Measurements from ENCODE around the gene MRPL11. TPM values are rescaled to one million over a fixed set of nuclear protein-coding genes. Genes with fewer than 3 reads are reported as not detected.

The MRPL11 gene
- total and polyA plus RNA-seq, 2 of the 13 experiments (the other 11 are each of a cell fraction or from before 2014, with no cell fraction given) = 72.9 to 176 TPM

GRCh38 chr11:66414120-66414934 is 24.3 kb downstream of the MRPL11 start:
- no peak overlapping the region for H3K4me2 ChIP-seq (ENCODE audit: low read depth, low read length)
- peaks cover 8% of the 10 kb centered on the region for H4K20me1 ChIP-seq (ENCODE audit: insufficient read depth, low read length)
- TF ChIP-seq ZNF460 (CRISPR knock-in tag; IDR thresholded peaks at IDR 0.05; ENCODE audit: borderline replicate concordance) (no peak), NCOR1 (IDR thresholded peaks at IDR 0.05; ENCODE audit: borderline replicate concordance, low read length) (no peak), ATF1 (CRISPR knock-in tag; IDR thresholded peaks at IDR 0.05) (no peak), NBN (conservative IDR thresholded peaks at IDR 0.05) (no peak), KMT2A (CRISPR knock-in tag; IDR thresholded peaks at IDR 0.05) (no peak), POLR2G (IDR thresholded peaks at IDR 0.05; ENCODE audit: low read depth, low read length) (no peak), PAF1 (CRISPR knock-in tag; IDR thresholded peaks at IDR 0.05) (no peak), ZNF33B (CRISPR knock-in tag; IDR thresholded peaks at IDR 0.05) (no peak), ZNF605 (CRISPR knock-in tag; IDR thresholded peaks at IDR 0.05) (no peak), PATZ1 (CRISPR knock-in tag; IDR thresholded peaks at IDR 0.05) (no peak), ZNF180 (CRISPR knock-in tag; IDR thresholded peaks at IDR 0.05; ENCODE audit: borderline replicate concordance, low read depth) (no peak), ZNF350 (CRISPR knock-in tag; IDR thresholded peaks at IDR 0.05; ENCODE audit: borderline replicate concordance, low read depth) (no peak), ZNF841 (CRISPR knock-in tag; IDR thresholded peaks at IDR 0.05; ENCODE audit: borderline replicate concordance) (no peak)
- TF ChIP-seq, protein P1, sequence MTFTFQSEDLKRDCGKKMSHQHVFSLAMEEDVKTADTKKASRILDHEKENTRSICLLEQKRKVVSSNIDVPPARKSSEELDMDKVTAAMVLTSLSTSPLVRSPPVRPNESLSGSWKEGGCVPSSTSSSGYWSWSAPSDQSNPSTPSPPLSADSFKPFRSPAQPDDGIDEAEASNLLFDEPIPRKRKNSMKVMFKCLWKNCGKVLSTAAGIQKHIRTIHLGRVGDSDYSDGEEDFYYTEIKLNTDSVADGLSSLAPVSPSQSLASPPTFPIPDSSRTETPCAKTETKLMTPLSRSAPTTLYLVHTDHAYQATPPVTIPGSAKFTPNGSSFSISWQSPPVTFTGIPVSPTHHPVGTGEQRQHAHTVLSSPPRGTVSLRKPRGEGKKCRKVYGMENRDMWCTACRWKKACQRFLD (CRISPR knock-in tag; IDR thresholded peaks at IDR 0.05; ENCODE audit: borderline replicate concordance) = no peak
- TF ChIP-seq, protein P2, sequence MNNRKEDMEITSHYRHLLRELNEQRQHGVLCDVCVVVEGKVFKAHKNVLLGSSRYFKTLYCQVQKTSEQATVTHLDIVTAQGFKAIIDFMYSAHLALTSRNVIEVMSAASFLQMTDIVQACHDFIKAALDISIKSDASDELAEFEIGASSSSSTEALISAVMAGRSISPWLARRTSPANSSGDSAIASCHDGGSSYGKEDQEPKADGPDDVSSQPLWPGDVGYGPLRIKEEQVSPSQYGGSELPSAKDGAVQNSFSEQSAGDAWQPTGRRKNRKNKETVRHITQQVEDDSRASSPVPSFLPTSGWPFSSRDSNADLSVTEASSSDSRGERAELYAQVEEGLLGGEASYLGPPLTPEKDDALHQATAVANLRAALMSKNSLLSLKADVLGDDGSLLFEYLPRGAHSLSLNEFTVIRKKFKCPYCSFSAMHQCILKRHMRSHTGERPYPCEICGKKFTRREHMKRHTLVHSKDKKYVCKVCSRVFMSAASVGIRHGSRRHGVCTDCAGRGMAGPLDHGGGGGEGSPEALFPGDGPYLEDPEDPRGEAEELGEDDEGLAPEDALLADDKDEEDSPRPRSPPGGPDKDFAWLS (CRISPR knock-in tag; IDR thresholded peaks at IDR 0.05; ENCODE audit: borderline replicate concordance) = no peak
- no peak overlapping the region for H2AFZ ChIP-seq (ENCODE audit: low read length)
- ATAC-seq = no peak
- 36% methylated on average over 12 of the region's 12 CpGs for WGBS (ENCODE audit: low lambda C conversion rate)
- no peak overlapping the region for H3K4me3 ChIP-seq (replicated peaks in 1 of 3; ENCODE audit: insufficient read depth in 1 of 3, low read depth in 2 of 3, low read length in 3 of 3)
- H3K9me3 ChIP-seq (ENCODE audit: low read length) = no peaks in the 10 kb centered on the region
- no peak overlapping the region for H3K9ac ChIP-seq (ENCODE audit: insufficient read depth, low read depth, low read length)
- intact Hi-C loops (cut with micrococcal nuclease; ENCODE audit: unreplicated experiment) = no loop called here
- H3K27ac ChIP-seq (ENCODE audit: extremely low read length, insufficient read depth, low read length) = no peak overlapping the region
- CTCF ChIA-PET (ENCODE audit: low intra/inter-chr PET ratio, low total read pairs) = no interaction called here
- no peaks in the 10 kb centered on the region for H3K4me1 ChIP-seq (ENCODE audit: insufficient read depth, low read length)
- no peak for FAIRE-seq
- H3K79me2 ChIP-seq (ENCODE audit: insufficient read depth, low read length) = no peaks in the 10 kb centered on the region
- no peaks in the 10 kb centered on the region for H3K36me3 ChIP-seq (replicated peaks in 1 of 2; ENCODE audit: control insufficient read depth in 1 of 2, insufficient read depth in 2 of 2, low read length in 2 of 2)
- POLR2A ChIA-PET = no interaction called here
- BruUV-seq (replicated peaks) = no TSS peak
- in situ Hi-C loops (cut with HindIII; ENCODE audit: extremely low pct_ligation_motif_present, low pct_unique_long_range_greater_than_20kb) = loop anchor here (25.0 kb wide), 1 partner anchor 423 kb away; the partner anchor contains the start of gene RCE1
- peaks cover 2 to 52% of the 10 kb centered on the region in 2 experiments; a peak in 4 of 5 replicates for H3K27me3 ChIP-seq (ENCODE audit: control insufficient read depth in 1 of 2, insufficient read depth in 2 of 2, low read length in 2 of 2)
- no peak for DNase-seq (ENCODE audit: low spot score)

Measured in HepG2 (cell line).